ENCODE results near the gene CSNK2A2. TPM values are rescaled to one million over a fixed set of nuclear protein-coding genes. Genes with fewer than 3 reads are reported as not detected.

Gene CSNK2A2
- total RNA-seq, 2 donors from 2014 or later = 39.9 to 41.8 TPM

GRCh38 chr16:58157951-58158540, 39.9 kb downstream of the CSNK2A2 start:
- no peak for DNase-seq (ENCODE audit: low spot score)
- intact Hi-C loops (cut with DNase I) = no loop called here

DNA sequence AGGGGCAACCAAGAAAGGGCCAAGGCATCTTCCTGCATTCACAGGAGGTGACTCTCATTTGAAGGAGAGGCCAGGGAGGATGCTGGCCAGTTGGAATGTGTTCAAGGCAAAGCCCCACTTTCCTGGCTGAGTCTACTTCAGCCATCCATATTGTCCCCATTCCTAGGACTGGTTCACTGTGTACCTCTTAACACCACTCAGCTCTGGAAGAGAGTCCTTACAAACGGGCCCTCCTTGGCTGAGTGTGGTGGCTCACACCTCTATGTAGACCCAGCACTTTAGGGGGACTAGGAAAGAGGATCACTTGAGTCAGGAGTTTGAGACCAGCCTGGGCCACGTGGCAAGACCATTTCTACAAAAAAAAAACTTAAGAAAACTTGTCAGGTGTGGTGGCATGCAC, 40.7 kb downstream of the CSNK2A2 start:
- no peak for DNase-seq (ENCODE audit: low spot score)
- intact Hi-C loops (cut with DNase I) = no loop called here

- intact Hi-C loops (cut with DNase I) = no loop called here
Measured at GRCh38 chr16:58155839-58156238, 42.1 kb downstream of the CSNK2A2 start.

GRCh38 chr16:58154345-58154744, 43.6 kb downstream of the CSNK2A2 start:
- intact Hi-C loops (cut with DNase I) = no loop called here
- DNase-seq (ENCODE audit: low spot score) = no peak

More at GRCh38 chr16:58155839-58156238, 42.1 kb downstream of the CSNK2A2 start:
- DNase-seq (ENCODE audit: low spot score) = no peak

GRCh38 chr16:58152246-58152868, 45.5 kb downstream of the CSNK2A2 start:
- intact Hi-C loops (cut with DNase I) = no loop called here

GRCh38 chr16:58148526-58148925, 49.4 kb downstream of the CSNK2A2 start:
- intact Hi-C loops (cut with DNase I) = no loop called here
- DNase-seq (ENCODE audit: low spot score) = no peak

More at GRCh38 chr16:58152246-58152868, 45.5 kb downstream of the CSNK2A2 start:
- DNase-seq (ENCODE audit: low spot score) = no peak

GRCh38 chr16:58148099-58148498, 49.8 kb downstream of the CSNK2A2 start:
- no peak for DNase-seq (ENCODE audit: low spot score)
- intact Hi-C loops (cut with DNase I) = no loop called here

DNA sequence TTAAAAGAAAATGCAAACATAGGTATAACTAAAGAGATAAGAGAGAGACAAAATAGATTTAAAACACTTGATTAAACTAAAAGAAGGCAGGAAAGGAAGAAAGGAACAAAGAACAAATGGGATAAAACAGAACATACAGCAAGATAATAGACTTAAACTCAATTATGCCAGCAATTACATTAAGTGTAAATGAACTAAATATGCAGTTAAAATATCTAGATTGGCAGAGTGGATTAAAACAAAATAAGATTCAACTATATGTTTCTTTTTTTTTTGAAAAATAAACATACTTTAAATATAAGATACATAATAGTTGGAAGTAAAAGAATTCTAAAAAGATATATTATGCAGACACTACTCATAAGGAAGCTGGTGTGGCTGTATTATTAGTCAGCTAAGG, 59.1 kb downstream of the CSNK2A2 start:
- no peak for DNase-seq (ENCODE audit: low spot score)
- intact Hi-C loops (cut with DNase I) = no loop called here

GRCh38 chr16:58137581-58137980, 60.3 kb downstream of the CSNK2A2 start:
- DNase-seq (ENCODE audit: low spot score) = no peak
- intact Hi-C loops (cut with DNase I) = no loop called here

DNA sequence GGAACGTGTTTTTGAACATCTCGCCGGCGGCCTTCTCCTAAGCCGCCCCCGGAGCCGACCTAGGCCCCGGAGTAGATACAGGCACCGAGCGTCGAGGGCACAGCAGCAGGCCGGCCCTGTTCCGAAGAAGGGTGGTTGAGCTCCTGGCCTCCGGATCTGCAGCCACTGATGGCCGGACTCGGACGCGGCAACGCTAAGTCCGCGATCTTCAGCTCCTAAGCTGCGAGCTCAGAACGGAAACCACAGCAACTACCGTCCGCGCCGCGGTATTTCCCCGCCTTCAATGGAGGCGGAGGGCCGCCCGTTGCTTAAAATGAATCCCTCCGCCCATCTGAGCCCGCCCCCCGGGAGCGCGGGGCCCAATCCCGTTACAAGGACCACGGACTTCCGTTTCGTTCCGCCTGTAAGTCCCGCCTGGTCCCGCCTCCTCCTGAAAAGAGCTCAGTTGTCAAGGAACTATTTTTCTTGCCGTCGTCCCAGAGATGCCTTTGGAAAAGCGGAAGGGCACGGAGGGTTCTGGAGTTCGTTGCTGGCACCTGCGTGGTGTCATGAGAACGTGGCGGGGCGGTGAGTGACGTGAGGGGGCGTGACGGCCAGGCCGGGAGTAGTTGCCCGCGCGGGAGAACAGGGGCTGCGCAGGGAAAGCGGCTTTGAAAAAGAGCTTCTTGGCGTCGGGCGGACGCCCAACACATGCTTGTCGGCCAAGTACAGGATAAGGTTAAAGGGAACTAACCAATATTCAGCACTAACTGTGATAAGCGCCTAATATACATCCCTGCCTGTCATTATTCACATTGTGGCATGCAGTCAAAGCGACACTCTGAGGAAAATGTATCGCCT, 68.6 kb downstream of the CSNK2A2 start, which contains the start of gene CFAP20:
CFAP20 (minus strand) TSS at position 285 of the 840 bp plus-strand sequence; CDS start at position 19, 266 bp downstream.
- peak; percentile 100 for DNase-seq (ENCODE audit: low spot score)
- intact Hi-C loops (cut with DNase I) = loop anchor here (5.0 to 10.0 kb wide), 2 partner anchors 107 to 335 kb away; no protein-coding TSS in a partner anchor

- intact Hi-C loops (cut with DNase I) = loop anchor here (5.0 to 10.0 kb wide), 2 partner anchors 106 to 334 kb away; no protein-coding TSS in a partner anchor
Measured at GRCh38 chr16:58128711-58129096, 69.2 kb downstream of the CSNK2A2 start.

DNA sequence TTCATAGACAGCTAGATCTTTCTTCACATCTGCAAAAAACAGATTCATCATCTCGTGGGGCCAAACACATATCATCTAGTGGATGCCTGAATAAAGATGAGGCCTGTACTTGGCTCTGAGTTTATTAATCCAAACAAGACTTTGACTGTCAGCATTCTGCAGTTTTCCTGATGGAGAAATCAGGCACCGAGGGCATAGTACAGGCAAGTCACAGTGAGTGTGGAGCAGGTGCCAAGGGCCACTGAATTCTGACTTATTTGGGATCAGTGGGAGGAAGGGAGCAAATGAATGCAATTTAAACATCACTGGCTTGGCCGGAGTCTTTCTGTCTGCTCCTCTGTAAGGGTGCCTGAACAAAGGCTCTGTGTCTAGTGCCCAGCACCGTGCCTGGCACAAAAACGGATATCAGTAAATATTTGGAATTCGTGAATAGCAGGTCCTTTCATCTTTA, 69.7 kb downstream of the CSNK2A2 start:
- intact Hi-C loops (cut with DNase I) = loop anchor here (5.0 to 10.0 kb wide), 2 partner anchors 106 to 333 kb away; no protein-coding TSS in a partner anchor
- DNase-seq (ENCODE audit: low spot score) = no peak

More at GRCh38 chr16:58128711-58129096, 69.2 kb downstream of the CSNK2A2 start:
- no peak for DNase-seq (ENCODE audit: low spot score)

DNA sequence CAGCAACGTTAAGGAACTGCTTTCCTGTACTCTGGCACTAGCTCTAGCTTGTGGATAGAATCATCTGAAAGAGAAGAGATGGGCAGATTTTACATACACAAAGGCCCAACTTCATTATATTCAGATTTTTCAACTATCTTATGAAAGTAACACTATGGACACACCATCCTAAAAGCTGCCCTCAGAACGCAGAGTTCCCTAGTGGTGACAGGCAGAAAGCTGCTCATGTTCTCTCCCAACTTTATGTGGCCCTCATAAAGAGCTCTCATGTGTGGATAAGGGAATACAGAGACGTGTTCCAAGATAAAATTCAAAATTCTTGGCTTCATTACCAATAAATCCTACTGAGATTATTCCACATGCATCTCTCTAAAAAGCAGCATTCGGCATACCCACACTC, 70.3 kb downstream of the CSNK2A2 start:
- no peak for DNase-seq (ENCODE audit: low spot score)
- intact Hi-C loops (cut with DNase I) = loop anchor here (5.0 to 10.0 kb wide), 2 partner anchors 105 to 333 kb away; no protein-coding TSS in a partner anchor

- DNase-seq (ENCODE audit: low spot score) = no peak
- intact Hi-C loops (cut with DNase I) = loop anchor here (5.0 to 10.0 kb wide), 2 partner anchors 105 to 332 kb away; no protein-coding TSS in a partner anchor
Measured at GRCh38 chr16:58127033-58127556, 70.8 kb downstream of the CSNK2A2 start.

GRCh38 chr16:58126451-58126961, 71.4 kb downstream of the CSNK2A2 start:
- intact Hi-C loops (cut with DNase I) = loop anchor here (5.0 to 10.0 kb wide), 2 partner anchors 104 to 332 kb away; no protein-coding TSS in a partner anchor
- DNase-seq (ENCODE audit: low spot score) = no peak

- intact Hi-C loops (cut with DNase I) = loop anchor here (5.0 to 10.0 kb wide), 2 partner anchors 104 to 331 kb away; no protein-coding TSS in a partner anchor
Measured at GRCh38 chr16:58125781-58126335, 72.0 kb downstream of the CSNK2A2 start.

GRCh38 chr16:58125041-58125440, 72.9 kb downstream of the CSNK2A2 start:
- DNase-seq (ENCODE audit: low spot score) = no peak
- intact Hi-C loops (cut with DNase I) = loop anchor here (5.0 to 10.0 kb wide), 2 partner anchors 103 to 330 kb away; no protein-coding TSS in a partner anchor

More at GRCh38 chr16:58125781-58126335, 72.0 kb downstream of the CSNK2A2 start:
- DNase-seq (ENCODE audit: low spot score) = no peak

- no peak for DNase-seq (ENCODE audit: low spot score)
- intact Hi-C loops (cut with DNase I) = loop anchor here in 1 of 2 donors (10.0 kb wide), 1 partner anchor 330 kb away; no protein-coding TSS in a partner anchor
Measured at GRCh38 chr16:58124601-58124915, 73.3 kb downstream of the CSNK2A2 start.

Measured in posterior vena cava (tissue), 2 donors.